ENCODE measurements around the gene TRIM28. TPM values are rescaled to one million over a fixed set of nuclear protein-coding genes. Genes with fewer than 3 reads are reported as not detected.
"Not testable (repeated sequence)": the region's sequence is repeated elsewhere in the genome, so short reads cannot be mapped to it uniquely, and the experiment has no call there.

The TRIM28 gene
- total RNA-seq, 1 experiment from 2014 or later: 1,038 TPM

DNA sequence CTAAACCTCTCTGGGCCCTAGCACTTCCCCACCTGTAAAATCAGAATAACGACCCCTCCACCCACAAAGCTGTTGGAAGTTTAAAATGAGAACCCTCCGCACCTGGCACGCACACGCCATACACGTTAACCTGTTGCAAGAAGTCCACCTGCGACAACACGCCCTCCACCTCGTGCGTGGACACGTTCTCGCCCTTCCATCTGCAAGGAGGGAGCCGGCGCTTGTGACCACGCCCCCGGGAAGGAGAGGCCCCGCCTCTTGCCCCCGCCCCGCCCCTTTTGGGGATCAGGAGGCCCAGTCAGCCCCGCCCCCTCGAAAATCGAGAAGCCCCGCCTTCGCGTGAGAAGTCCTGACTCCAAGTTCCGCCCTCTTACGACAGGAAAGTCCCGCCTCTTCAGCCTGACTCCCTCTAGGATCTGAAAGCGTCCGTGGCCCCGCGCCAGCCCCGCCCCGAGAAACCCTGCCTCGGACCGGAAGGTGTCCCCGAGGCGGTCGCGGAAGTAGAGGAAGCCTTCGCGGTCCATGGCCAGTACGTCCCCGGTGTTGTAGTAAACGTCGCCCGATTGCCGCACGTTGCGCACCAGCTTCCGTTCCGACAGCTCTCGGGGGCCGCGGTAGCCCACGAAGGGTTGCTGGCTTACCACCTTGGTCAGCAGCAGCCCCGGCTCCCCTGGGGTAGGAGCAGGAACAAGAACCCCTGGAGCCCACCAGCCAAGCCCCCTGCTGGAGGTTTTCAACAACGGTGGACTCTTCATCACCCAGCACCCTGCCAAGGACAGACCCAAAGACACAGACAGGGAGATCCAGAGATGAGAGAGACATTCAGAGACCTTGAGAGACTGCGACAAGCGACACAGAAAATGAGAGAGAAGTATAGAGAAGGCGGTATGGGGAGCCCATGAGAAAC is 44.6 kb upstream of the TRIM28 start:
- intact Hi-C loops (cut with micrococcal nuclease; ENCODE audit: unreplicated experiment): no loop called here
- H3K27me3 ChIP-seq (replicated peaks; ENCODE audit: insufficient read depth, low read depth, low read length, poor library complexity): no peaks in the 10 kb centered on the region
- peak overlapping the region; percentile 89 for H3K27ac ChIP-seq (ENCODE audit: low read depth, low read length, poor library complexity, severe bottlenecking)
- ChIA-PET POLR2A (ENCODE audit: low non-redundant PET) (no interaction called here), CTCF (interaction anchor here (1.6 kb wide), 1 partner anchor 15 kb away, joined by 6 read pairs; no protein-coding TSS in a partner anchor)
- H3K36me3 ChIP-seq (ENCODE audit: insufficient read depth, low read length, poor library complexity, severe bottlenecking): no peaks in the 10 kb centered on the region
- H3K9me3 ChIP-seq (ENCODE audit: low read depth, low read length, poor library complexity, severe bottlenecking): no peaks in the 10 kb centered on the region
- H3K4me3 ChIP-seq (ENCODE audit: low read depth, low read length, poor library complexity, severe bottlenecking): peak overlapping the region; percentile 71
- TF ChIP-seq, protein P1, sequence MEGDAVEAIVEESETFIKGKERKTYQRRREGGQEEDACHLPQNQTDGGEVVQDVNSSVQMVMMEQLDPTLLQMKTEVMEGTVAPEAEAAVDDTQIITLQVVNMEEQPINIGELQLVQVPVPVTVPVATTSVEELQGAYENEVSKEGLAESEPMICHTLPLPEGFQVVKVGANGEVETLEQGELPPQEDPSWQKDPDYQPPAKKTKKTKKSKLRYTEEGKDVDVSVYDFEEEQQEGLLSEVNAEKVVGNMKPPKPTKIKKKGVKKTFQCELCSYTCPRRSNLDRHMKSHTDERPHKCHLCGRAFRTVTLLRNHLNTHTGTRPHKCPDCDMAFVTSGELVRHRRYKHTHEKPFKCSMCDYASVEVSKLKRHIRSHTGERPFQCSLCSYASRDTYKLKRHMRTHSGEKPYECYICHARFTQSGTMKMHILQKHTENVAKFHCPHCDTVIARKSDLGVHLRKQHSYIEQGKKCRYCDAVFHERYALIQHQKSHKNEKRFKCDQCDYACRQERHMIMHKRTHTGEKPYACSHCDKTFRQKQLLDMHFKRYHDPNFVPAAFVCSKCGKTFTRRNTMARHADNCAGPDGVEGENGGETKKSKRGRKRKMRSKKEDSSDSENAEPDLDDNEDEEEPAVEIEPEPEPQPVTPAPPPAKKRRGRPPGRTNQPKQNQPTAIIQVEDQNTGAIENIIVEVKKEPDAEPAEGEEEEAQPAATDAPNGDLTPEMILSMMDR (conservative IDR thresholded peaks at IDR 0.05; ENCODE audit: low read depth, low read length): peak; percentile 43; the same call in 1 of the 2 replicates
- TF ChIP-seq EZH2 (IDR thresholded peaks at IDR 0.05; ENCODE audit: borderline replicate concordance, low read depth, low read length, poor library complexity, severe bottlenecking): no peak
- DNase-seq (ENCODE audit: low spot score): peak; percentile 100
- peaks cover 5% of the 10 kb centered on the region for H3K4me1 ChIP-seq (ENCODE audit: insufficient read depth, low read length, poor library complexity, severe bottlenecking)
- no TSS peak for BruUV-seq (replicated peaks)

DNA sequence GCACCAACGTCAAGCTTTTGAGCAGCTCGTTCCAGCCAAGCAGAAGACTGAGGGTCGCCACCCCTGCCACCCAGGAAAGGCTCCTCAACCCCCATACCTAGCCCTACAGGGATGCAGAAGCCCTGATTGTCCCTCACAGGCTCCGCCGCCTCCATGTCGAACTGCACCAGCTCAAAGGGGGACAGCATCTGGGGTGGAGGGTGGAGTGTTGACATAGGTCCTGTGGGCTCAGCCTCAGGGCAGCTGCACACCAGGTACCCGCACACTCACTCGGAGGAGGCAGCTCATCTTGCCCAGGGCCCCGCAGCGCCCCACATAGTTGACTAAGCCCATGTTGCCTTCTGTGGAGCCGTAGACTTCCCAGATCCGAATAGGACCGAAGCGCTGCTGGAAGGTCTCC is 43.6 kb upstream of the TRIM28 start:
- Histone ChIP-seq H3K9me3 (ENCODE audit: low read depth, low read length, poor library complexity, severe bottlenecking) (no peaks in the 10 kb centered on the region), H3K27ac (ENCODE audit: low read depth, low read length, poor library complexity, severe bottlenecking) (no peak overlapping the region), H3K27me3 (replicated peaks; ENCODE audit: insufficient read depth, low read depth, low read length, poor library complexity) (no peaks in the 10 kb centered on the region), H3K4me3 (ENCODE audit: low read depth, low read length, poor library complexity, severe bottlenecking) (peak overlapping the region; percentile 71), H3K36me3 (ENCODE audit: insufficient read depth, low read length, poor library complexity, severe bottlenecking) (no peaks in the 10 kb centered on the region), H3K4me1 (ENCODE audit: insufficient read depth, low read length, poor library complexity, severe bottlenecking) (peaks cover 5% of the 10 kb centered on the region)
- no peak for TF ChIP-seq EZH2 (IDR thresholded peaks at IDR 0.05; ENCODE audit: borderline replicate concordance, low read depth, low read length, poor library complexity, severe bottlenecking)
- TF ChIP-seq, protein P1 (conservative IDR thresholded peaks at IDR 0.05; ENCODE audit: low read depth, low read length): no peak
- DNase-seq (ENCODE audit: low spot score): no peak
- POLR2A ChIA-PET (ENCODE audit: low non-redundant PET): no interaction called here
- CTCF ChIA-PET: interaction anchor here (1.6 kb wide), 1 partner anchor 14 kb away, joined by 6 read pairs; no protein-coding TSS in a partner anchor
- no TSS peak for BruUV-seq (replicated peaks)
- intact Hi-C loops (cut with micrococcal nuclease; ENCODE audit: unreplicated experiment): no loop called here

DNA sequence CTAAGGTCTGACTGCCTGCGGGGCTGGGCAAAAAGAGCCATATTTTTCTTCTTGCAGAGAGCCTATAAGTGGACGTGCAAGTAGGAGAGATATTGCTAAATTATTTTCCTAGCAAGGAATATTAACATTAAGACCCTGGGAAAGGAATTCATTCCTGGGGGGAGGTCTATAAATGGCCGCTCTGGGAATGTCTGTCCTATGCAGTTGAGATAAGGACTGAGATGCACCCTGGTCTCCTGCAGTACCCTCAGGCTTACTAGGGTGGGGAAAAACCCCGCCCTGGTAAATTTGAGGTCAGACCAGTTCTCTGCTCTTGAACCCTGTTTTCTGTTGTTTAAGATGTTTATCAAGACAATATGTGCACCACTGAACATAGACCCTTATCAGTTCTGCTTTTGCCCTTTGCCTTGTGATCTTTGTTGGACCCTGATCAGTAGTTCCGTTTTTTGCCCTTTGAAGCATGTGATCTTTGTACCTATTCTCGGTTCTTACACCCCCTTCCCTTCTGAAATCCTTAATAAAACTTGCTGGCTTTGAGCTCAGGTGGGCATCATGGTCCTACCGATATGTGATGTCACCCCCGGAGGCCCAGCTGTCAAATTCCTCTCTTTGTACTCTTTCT is 36.2 kb upstream of the TRIM28 start:
- POLR2A ChIA-PET (ENCODE audit: low non-redundant PET); intact Hi-C loops (cut with micrococcal nuclease; ENCODE audit: unreplicated experiment): not testable (repeated sequence)

More for the DNA sequence above, 36.2 kb upstream of the TRIM28 start:
- BruUV-seq (replicated peaks); CTCF ChIA-PET; H3K27ac ChIP-seq (ENCODE audit: low read depth, low read length, poor library complexity, severe bottlenecking); H3K27me3 ChIP-seq (replicated peaks; ENCODE audit: insufficient read depth, low read depth, low read length, poor library complexity); H3K4me3 ChIP-seq (ENCODE audit: low read depth, low read length, poor library complexity, severe bottlenecking); H3K36me3 ChIP-seq (ENCODE audit: insufficient read depth, low read length, poor library complexity, severe bottlenecking); H3K4me1 ChIP-seq (ENCODE audit: insufficient read depth, low read length, poor library complexity, severe bottlenecking); H3K9me3 ChIP-seq (ENCODE audit: low read depth, low read length, poor library complexity, severe bottlenecking); DNase-seq (ENCODE audit: low spot score): not testable (repeated sequence)
